HFF-Myc (cell line): ENCODE results near the gene PUDP.

ENCODE experiments used
- DNase-seq: peaks from one replicate; pipeline ENCODE4 v3.0.0-alpha.2; 2011; ENCODE audit warnings: low read depth; ENCODE audit errors: extremely low read depth
- H3K4me3 ChIP-seq: replicated peaks from 2 replicates; pipeline ENCODE4 v1.5.1; 2011; ENCODE audit warnings: low read depth, mild to moderate bottlenecking, control low read depth, low read length
- TF ChIP-seq, protein P1 (sequence below): IDR thresholded peaks from 2 replicates; pipeline ENCODE4 v1.5.1; 2012; ENCODE audit warnings: mild to moderate bottlenecking, low read depth, low read length, control low read depth; ENCODE audit errors: missing control alignments

The PUDP gene

DNA sequence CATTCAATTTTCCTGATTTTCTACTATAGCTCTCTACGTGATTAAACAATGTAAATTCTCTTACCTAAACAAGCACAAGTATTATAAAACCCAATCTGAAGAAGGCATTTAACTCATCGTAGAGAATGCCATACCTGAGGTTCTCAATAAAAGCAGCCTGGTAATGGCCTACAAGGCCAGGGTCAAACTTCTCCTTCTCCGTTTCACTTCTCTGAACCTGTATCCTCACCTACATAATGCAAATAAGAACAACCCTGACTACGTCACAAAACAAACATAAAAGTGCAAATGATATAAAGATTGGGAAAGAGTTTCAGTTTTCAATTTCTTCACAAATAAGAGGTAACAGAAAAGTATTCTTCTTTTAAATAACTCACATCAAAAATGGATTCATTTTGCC is 56.0 kb downstream of the PUDP start:
- DNase-seq = no peak
- TF ChIP-seq, protein P1, sequence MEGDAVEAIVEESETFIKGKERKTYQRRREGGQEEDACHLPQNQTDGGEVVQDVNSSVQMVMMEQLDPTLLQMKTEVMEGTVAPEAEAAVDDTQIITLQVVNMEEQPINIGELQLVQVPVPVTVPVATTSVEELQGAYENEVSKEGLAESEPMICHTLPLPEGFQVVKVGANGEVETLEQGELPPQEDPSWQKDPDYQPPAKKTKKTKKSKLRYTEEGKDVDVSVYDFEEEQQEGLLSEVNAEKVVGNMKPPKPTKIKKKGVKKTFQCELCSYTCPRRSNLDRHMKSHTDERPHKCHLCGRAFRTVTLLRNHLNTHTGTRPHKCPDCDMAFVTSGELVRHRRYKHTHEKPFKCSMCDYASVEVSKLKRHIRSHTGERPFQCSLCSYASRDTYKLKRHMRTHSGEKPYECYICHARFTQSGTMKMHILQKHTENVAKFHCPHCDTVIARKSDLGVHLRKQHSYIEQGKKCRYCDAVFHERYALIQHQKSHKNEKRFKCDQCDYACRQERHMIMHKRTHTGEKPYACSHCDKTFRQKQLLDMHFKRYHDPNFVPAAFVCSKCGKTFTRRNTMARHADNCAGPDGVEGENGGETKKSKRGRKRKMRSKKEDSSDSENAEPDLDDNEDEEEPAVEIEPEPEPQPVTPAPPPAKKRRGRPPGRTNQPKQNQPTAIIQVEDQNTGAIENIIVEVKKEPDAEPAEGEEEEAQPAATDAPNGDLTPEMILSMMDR = no peak
- H3K4me3 ChIP-seq = no peak overlapping the region

DNA sequence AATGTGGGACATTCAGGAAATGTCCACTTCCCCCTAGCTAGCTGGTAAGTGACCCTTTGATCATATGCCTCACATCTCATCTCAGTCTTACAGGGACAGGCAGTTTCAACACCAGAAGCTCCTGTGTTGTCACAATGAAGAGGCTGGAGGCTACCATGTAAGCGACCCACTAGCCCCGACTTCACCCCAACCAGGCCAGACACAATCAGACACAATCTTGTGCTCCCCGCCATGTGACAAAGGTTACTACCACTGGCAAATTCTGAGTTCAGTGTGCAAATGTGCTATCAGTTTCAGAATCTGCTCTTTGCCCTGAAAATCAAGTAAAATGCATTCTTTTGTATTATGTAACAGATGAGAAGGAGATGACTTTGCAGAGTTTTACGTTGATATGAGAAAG is 57.3 kb downstream of the PUDP start:
- TF ChIP-seq, protein P1 = no peak
- H3K4me3 ChIP-seq = no peak overlapping the region
- no peak for DNase-seq

DNA sequence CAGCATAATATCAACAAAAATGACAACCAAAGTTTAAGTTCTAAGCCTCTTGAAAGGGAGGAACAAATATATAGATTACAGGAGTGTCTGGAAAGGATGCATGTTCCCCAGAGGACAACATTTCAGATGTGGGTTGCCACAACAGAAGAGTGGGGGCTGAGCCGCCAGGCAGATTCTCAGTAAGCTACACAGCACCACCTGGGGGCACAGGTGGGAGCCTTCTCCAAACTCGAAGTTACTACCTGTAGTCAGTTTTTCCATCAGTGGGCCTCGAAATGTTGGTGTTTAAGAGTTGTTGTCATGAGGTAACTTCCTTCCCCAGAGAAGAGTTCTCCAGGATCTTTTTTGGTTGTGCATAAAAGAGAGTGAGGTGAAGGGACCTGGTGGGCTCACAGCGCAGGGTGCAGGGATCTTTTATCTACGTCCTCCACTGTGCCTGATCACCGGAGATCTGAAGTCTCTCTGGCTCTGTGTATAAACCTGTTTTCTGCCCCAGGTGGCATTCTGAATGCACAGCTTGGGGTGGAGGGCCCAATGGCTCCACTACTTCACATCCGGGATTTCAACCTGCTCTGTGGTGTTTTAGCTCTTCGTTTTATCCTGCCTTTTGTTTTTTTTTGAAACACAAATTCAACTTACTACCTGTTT is 58.9 kb downstream of the PUDP start:
- no peak for DNase-seq
- TF ChIP-seq, protein P1 = no peak
- no peak overlapping the region for H3K4me3 ChIP-seq

DNA sequence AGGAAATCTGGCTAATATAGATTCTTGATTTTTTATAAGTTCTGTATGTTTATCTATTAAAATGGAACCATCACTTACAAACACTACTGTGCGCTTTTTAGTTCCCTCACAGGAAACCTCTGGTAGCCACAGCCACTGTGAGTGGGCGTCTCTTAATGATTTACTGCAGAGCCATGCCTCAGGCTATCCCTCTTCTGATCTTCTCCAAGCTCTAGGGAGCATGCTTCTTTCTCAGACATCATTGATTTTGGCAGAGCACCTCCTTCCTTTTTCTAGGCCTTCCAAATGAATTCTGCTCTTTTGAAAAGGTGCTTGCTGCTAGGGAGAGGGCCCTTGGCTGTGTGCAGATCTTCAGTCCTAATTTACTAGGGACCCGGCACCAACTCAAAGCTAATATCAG is 61.6 kb downstream of the PUDP start:
- H3K4me3 ChIP-seq = no peak overlapping the region
- no peak for DNase-seq
- TF ChIP-seq, protein P1 = no peak

DNA sequence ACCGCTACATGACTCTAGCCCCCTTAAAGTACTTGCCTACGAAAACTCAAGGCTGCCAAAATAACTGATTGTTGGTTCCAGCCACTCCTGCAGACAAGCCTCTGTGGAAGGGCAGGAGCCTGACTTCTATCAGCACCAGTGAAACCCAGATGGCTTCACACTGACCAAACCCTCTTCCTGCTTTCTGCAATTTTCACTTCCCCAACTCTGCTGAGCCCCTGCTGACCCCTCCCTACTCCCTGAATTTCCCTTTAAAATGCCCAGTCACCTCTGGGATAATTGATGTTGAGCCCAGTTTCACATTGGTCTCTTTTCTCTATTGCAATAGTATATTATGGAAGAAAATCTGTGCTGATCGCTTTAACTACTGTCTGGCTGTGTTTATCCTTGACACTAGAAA is 62.1 kb downstream of the PUDP start:
- DNase-seq = no peak
- TF ChIP-seq, protein P1 = no peak

DNA sequence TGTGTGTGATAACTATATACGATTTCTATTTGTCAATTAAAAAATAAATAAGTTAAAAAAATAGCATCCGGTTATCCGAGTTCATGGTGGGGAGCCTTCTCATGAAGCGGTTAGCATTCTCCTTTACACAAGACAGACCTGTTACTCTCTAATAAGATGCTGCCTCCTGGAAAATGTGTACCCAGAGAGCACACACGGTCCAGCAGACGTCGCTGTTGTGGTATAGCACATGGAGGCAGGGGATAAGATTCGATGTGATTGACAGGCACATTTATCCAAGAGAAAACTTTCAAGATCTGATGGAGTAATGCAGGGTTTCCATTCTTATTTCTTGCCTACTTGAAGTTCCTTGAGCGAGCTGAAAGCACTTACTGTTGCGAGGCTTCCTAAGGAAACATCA is 63.1 kb downstream of the PUDP start:
- no peak for DNase-seq
- no peak overlapping the region for H3K4me3 ChIP-seq
- TF ChIP-seq, protein P1 = no peak

More for the DNA sequence above, 62.1 kb downstream of the PUDP start:
- H3K4me3 ChIP-seq = no peak overlapping the region
